CMK (cell line): ENCODE measurements around the gene BAIAP3.
"Not testable (repeated sequence)": the region's sequence is repeated elsewhere in the genome, so short reads cannot be mapped to it uniquely, and the experiment has no call there.

ENCODE experiments used
- DNase-seq: peaks from one replicate; pipeline ENCODE4 v3.0.0-alpha.2; 2010; ENCODE audit warnings: low read depth

The BAIAP3 gene

GRCh38 chr16:1333149-1333812 is at the start of gene BAIAP3:
Gene BAIAP3, plus strand, starts transcription at chr16:1333645. Its CDS starts 4,905 bp downstream, at chr16:1338550.
- DNase-seq, result no peak

GRCh38 chr16:1283996-1284616 is 49.3 kb upstream of the BAIAP3 start:
- DNase-seq, result no peak

- no peak for DNase-seq
Measured at GRCh38 chr16:1285669-1286512, 47.6 kb upstream of the BAIAP3 start.

GRCh38 chr16:1286513-1287094 is 46.8 kb upstream of the BAIAP3 start:
- no peak for DNase-seq

GRCh38 chr16:1287982-1288670 is 45.3 kb upstream of the BAIAP3 start:
- DNase-seq, result no peak

GRCh38 chr16:1288813-1289476 is 44.5 kb upstream of the BAIAP3 start:
- DNase-seq, result no peak

- DNase-seq, result no peak
Measured at GRCh38 chr16:1289477-1289866, 44.0 kb upstream of the BAIAP3 start.

- no peak for DNase-seq
Measured at GRCh38 chr16:1290063-1290501, 43.4 kb upstream of the BAIAP3 start.

- DNase-seq, result no peak
Measured at GRCh38 chr16:1290860-1291575, 42.4 kb upstream of the BAIAP3 start.

- no peak for DNase-seq
Measured at GRCh38 chr16:1291576-1291974, 41.9 kb upstream of the BAIAP3 start.

- not testable (repeated sequence) for DNase-seq
Measured at GRCh38 chr16:1292208-1292607, 41.2 kb upstream of the BAIAP3 start.

- DNase-seq, result not testable (repeated sequence)
Measured at GRCh38 chr16:1292808-1293207, 40.6 kb upstream of the BAIAP3 start.

- no peak for DNase-seq
Measured at GRCh38 chr16:1293921-1294656, 39.4 kb upstream of the BAIAP3 start.

- no peak for DNase-seq
Measured at GRCh38 chr16:1295465-1295864, 38.0 kb upstream of the BAIAP3 start.

GRCh38 chr16:1296688-1297017 is 36.8 kb upstream of the BAIAP3 start:
- DNase-seq, result not testable (repeated sequence)

GRCh38 chr16:1297018-1297696 is 36.3 kb upstream of the BAIAP3 start:
- no peak for DNase-seq

GRCh38 chr16:1298406-1298805 is 35.0 kb upstream of the BAIAP3 start:
- DNase-seq, result no peak

GRCh38 chr16:1299012-1299867 is 34.2 kb upstream of the BAIAP3 start:
- no peak for DNase-seq

GRCh38 chr16:1299868-1300203 is 33.6 kb upstream of the BAIAP3 start:
- no peak for DNase-seq
